Neural progenitor cell (in vitro differentiated cells): ENCODE data around the gene BTBD7. TPM values are rescaled to one million over a fixed set of nuclear protein-coding genes. Genes with fewer than 3 reads are reported as not detected.

Experiments used
- DNase-seq: peaks from one replicate; pipeline ENCODE4 v3.0.0-alpha.2; 2016; ENCODE audit warnings: low spot score
- H2AFZ ChIP-seq: fragments of 200-600 bp; sonication (generic); replicated peaks from 2 replicates; pipeline ENCODE4 v1.6.1; 2016; ENCODE audit warnings: antibody characterized with exemption
- H3F3A ChIP-seq: fragments of 200-600 bp; sonication (generic); 2 replicates; pipeline ENCODE4 v1.6.1; 2016; ENCODE audit warnings: antibody characterized with exemption, low read depth
- H3K27ac ChIP-seq: fragments of 200-600 bp; sonication (generic); 2 replicates; pipeline ENCODE4 v1.5.1; 2016; ENCODE audit warnings: mild to moderate bottlenecking
- H3K27me3 ChIP-seq: fragments of 200-600 bp; sonication (generic); 2 replicates; pipeline ENCODE4 v1.6.1; 2016; ENCODE audit warnings: mild to moderate bottlenecking, moderate library complexity
- H3K36me3 ChIP-seq: fragments of 200-600 bp; sonication (generic); 2 replicates; pipeline ENCODE4 v1.5.1; 2016
- H3K4me1 ChIP-seq: fragments of 200-600 bp; sonication (generic); 2 replicates; pipeline ENCODE4 v1.6.1; 2016; ENCODE audit warnings: mixed run types
- H3K4me2 ChIP-seq: fragments of 200-600 bp; sonication (generic); 2 replicates; pipeline ENCODE4 v1.6.1; 2016
- H3K4me3 ChIP-seq: fragments of 200-600 bp; sonication (generic); 2 replicates; pipeline ENCODE4 v1.5.1; 2016
- H3K79me2 ChIP-seq: fragments of 200-600 bp; sonication (generic); 2 replicates; pipeline ENCODE4 v1.6.1; 2016; ENCODE audit warnings: low read depth
- H3K9ac ChIP-seq: fragments of 200-600 bp; sonication (generic); 2 replicates; pipeline ENCODE4 v1.6.1; 2016
- H3K9me3 ChIP-seq: fragments of 200-600 bp; sonication (generic); 2 replicates; pipeline ENCODE4 v1.5.1; 2016; ENCODE audit warnings: low read depth
- H4K20me1 ChIP-seq: fragments of 200-600 bp; sonication (generic); 2 replicates; pipeline ENCODE4 v1.6.1; 2016; ENCODE audit warnings: low read depth
- H3K27ac Mint-ChIP-seq: 3 replicates; pipeline ENCODE4 v1.8.0; 2021; ENCODE audit warnings: mixed read lengths
- H3K27me3 Mint-ChIP-seq: 2 replicates; pipeline ENCODE4 v1.8.0; 2022; ENCODE audit warnings: low read depth, mild to moderate bottlenecking, inconsistent platforms, moderate library complexity, mixed read lengths; ENCODE audit not compliant: insufficient read depth
- H3K36me3 Mint-ChIP-seq: 3 replicates; pipeline ENCODE4 v1.8.0; 2021; ENCODE audit warnings: mixed read lengths
- H3K4me1 Mint-ChIP-seq: 3 replicates; pipeline ENCODE4 v1.8.0; 2021; ENCODE audit warnings: mixed read lengths
- H3K4me3 Mint-ChIP-seq: 3 replicates; pipeline ENCODE4 v1.8.0; 2021; ENCODE audit warnings: mild to moderate bottlenecking, moderate library complexity, mixed read lengths
- H3K9me3 Mint-ChIP-seq: 3 replicates; pipeline ENCODE4 v1.8.0; 2020; ENCODE audit warnings: mixed read lengths
- EZH2 ChIP-seq: fragments of 200-600 bp; sonication (generic); IDR thresholded peaks from 2 replicates; pipeline ENCODE4 v1.6.1; 2017; ENCODE audit warnings: antibody characterized with exemption, mild to moderate bottlenecking, moderate library complexity
- EZH2phosphoT487 ChIP-seq: fragments of 200-600 bp; sonication (generic); IDR thresholded peaks from 2 replicates; pipeline ENCODE4 v1.6.1; 2017; ENCODE audit warnings: antibody characterized with exemption
- total RNA-seq: library from RNA; depleted of rRNA; stranded (reverse); fragments of >200 nt; gene quantifications from 2 replicates; pipeline ENCODE4 v1.2.3, GENCODE V29; 2015; ENCODE audit warnings: low replicate concordance
- TF ChIP-seq, protein P1 (sequence below): fragments of 200-600 bp; sonication (generic); IDR thresholded peaks from 2 replicates; pipeline ENCODE4 v1.5.1; 2017; ENCODE audit warnings: antibody characterized with exemption, mild to moderate bottlenecking

The BTBD7 gene
- total RNA-seq, 1 donor from 2014 or later = 44.7 TPM

DNA sequence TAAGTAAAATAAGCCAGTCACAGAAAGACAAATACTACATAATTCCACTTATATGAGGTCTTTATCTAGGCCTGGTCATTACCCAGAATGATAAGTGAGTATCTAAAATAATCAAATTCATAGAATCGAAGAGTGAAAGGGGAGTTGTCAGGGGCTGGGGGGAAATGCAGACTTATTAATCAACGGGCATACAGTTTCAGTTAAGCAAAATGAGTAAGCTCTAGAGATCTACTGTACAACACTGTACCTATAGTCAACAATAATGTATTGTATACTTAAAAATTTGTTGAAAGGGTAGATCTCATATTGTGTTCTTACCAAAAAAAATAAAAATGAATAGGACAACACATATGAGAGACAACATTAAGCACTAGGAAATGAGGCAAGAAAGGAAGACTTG is 13.3 kb downstream of the BTBD7 start:
- H3K4me3 ChIP-seq = no peak overlapping the region
- no peaks in the 10 kb centered on the region for H3F3A ChIP-seq
- no peaks in the 10 kb centered on the region for H3K36me3 ChIP-seq
- H3K79me2 ChIP-seq = peaks cover 100% of the 10 kb centered on the region
- DNase-seq = no peak
- no peak for TF ChIP-seq EZH2phosphoT487
- TF ChIP-seq EZH2 = no peak
- TF ChIP-seq, protein P1, sequence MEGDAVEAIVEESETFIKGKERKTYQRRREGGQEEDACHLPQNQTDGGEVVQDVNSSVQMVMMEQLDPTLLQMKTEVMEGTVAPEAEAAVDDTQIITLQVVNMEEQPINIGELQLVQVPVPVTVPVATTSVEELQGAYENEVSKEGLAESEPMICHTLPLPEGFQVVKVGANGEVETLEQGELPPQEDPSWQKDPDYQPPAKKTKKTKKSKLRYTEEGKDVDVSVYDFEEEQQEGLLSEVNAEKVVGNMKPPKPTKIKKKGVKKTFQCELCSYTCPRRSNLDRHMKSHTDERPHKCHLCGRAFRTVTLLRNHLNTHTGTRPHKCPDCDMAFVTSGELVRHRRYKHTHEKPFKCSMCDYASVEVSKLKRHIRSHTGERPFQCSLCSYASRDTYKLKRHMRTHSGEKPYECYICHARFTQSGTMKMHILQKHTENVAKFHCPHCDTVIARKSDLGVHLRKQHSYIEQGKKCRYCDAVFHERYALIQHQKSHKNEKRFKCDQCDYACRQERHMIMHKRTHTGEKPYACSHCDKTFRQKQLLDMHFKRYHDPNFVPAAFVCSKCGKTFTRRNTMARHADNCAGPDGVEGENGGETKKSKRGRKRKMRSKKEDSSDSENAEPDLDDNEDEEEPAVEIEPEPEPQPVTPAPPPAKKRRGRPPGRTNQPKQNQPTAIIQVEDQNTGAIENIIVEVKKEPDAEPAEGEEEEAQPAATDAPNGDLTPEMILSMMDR = no peak
- Mint-ChIP-seq H3K27ac (no peak overlapping the region), H3K4me3 (no peak overlapping the region), H3K36me3 (peaks cover 9% of the 10 kb centered on the region), H3K27me3 (no peaks in the 10 kb centered on the region), H3K4me1 (peaks cover 23% of the 10 kb centered on the region), H3K9me3 (peaks cover 5% of the 10 kb centered on the region)
- no peaks in the 10 kb centered on the region for H3K4me1 ChIP-seq
- peaks cover 69% of the 10 kb centered on the region for H4K20me1 ChIP-seq
- H3K27me3 ChIP-seq = no peaks in the 10 kb centered on the region
- no peak overlapping the region for H2AFZ ChIP-seq
- no peaks in the 10 kb centered on the region for H3K9me3 ChIP-seq
- H3K27ac ChIP-seq = no peak overlapping the region
- H3K9ac ChIP-seq = no peak overlapping the region
- H3K4me2 ChIP-seq = no peak overlapping the region

DNA sequence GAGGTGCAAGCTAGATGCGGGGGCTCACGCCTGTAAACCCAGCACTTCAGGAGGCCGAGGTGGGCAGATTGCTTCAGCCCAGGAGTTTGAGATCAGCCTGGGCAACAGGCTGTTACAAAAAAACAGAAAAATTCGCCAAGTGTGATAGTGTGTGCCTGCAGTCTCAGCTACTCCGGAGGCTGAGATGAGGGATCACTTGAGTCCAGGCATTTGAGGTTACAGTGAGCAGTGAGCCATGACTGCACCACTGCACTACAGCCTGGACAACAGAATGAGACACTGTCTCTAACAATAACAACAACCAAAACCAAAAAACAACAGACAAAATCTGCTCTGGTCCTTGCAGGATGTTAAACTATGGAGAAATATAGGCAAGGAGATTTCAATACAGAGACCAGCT is 13.9 kb downstream of the BTBD7 start:
- Mint-ChIP-seq H3K27ac (peak overlapping the region; percentile 39), H3K4me1 (peaks cover 23% of the 10 kb centered on the region), H3K36me3 (peaks cover 7% of the 10 kb centered on the region), H3K4me3 (no peak overlapping the region), H3K9me3 (peaks cover 5% of the 10 kb centered on the region), H3K27me3 (no peaks in the 10 kb centered on the region)
- no peak for TF ChIP-seq EZH2
- TF ChIP-seq, protein P1 = no peak
- no peak for DNase-seq
- Histone ChIP-seq H3K36me3 (no peaks in the 10 kb centered on the region), H3K4me3 (no peak overlapping the region), H3K4me2 (no peak overlapping the region), H3K9me3 (no peaks in the 10 kb centered on the region), H3K79me2 (peaks cover 100% of the 10 kb centered on the region), H4K20me1 (peaks cover 69% of the 10 kb centered on the region), H3K9ac (no peak overlapping the region), H3K27ac (no peak overlapping the region), H3K27me3 (no peaks in the 10 kb centered on the region), H2AFZ (no peak overlapping the region), H3K4me1 (no peaks in the 10 kb centered on the region), H3F3A (no peaks in the 10 kb centered on the region)

DNA sequence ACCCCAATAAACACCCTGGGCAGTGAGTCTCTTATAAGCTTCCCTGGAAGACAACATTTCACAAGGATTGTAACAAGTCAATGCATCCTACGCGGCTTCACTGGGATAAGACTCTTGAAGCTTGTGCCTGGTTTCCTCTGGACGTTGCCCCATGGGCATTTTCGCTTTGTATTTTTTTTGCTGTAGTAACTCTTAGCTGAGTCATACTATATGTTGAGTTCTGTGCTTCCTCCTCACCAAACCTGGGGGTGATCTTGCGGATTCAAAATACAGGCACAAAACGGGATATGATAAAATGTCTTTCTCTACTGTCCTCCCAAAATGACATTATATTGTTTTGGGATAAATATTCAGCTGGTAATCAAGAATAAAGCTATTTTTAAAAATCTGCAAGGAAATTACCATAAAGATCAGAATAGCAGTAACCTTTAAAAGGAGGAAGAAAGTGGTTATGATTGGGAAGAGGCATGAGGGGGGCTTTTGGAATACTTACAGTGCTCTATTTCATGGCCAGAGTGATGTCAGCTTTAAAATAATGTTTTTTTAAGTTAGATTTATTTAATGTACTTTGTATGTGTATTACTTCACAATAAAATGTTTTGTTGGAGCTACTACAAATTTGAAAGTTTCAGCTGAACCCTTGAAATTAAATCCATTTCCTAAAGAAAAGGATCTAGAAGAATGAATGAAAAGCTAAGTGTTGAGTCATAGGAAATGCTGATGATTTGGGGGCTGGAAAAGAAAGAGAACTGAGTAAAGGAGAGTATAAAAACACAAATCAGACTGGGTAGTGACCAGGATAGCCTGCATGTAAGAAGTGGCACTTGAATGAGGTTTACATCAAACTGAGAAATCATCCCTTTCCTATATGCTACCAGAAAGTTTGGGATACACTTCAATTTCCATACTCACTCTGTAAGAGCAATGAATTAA is 14.7 kb downstream of the BTBD7 start:
- no peak overlapping the region for H3K9ac ChIP-seq
- no peaks in the 10 kb centered on the region for H3K36me3 ChIP-seq
- peaks cover 22% of the 10 kb centered on the region for H3K4me1 Mint-ChIP-seq
- H3F3A ChIP-seq = no peaks in the 10 kb centered on the region
- H3K9me3 ChIP-seq = no peaks in the 10 kb centered on the region
- H3K27ac ChIP-seq = no peak overlapping the region
- no peak overlapping the region for H3K27ac Mint-ChIP-seq
- TF ChIP-seq, protein P1 = no peak
- TF ChIP-seq EZH2 (no peak), EZH2phosphoT487 (no peak)
- peaks cover 5% of the 10 kb centered on the region for H3K9me3 Mint-ChIP-seq
- no peak overlapping the region for H2AFZ ChIP-seq
- H3K27me3 ChIP-seq = no peaks in the 10 kb centered on the region
- no peak overlapping the region for H3K4me3 ChIP-seq
- H3K79me2 ChIP-seq = peaks cover 100% of the 10 kb centered on the region
- H4K20me1 ChIP-seq = peaks cover 67% of the 10 kb centered on the region
- H3K4me1 ChIP-seq = no peaks in the 10 kb centered on the region
- no peak for DNase-seq
- no peak overlapping the region for H3K4me2 ChIP-seq
- peaks cover 4% of the 10 kb centered on the region for H3K36me3 Mint-ChIP-seq
- no peaks in the 10 kb centered on the region for H3K27me3 Mint-ChIP-seq
- H3K4me3 Mint-ChIP-seq = no peak overlapping the region
